Fibroblast of lung (primary cell): Measurements from ENCODE around the gene USP32.
"Not testable (repeated sequence)": the region's sequence is repeated elsewhere in the genome, so short reads cannot be mapped to it uniquely, and the experiment has no call there.

Source experiments
- EZH2 ChIP-seq: IDR thresholded peaks from 2 replicates; pipeline ENCODE4 v1.5.1; 2012; ENCODE audit warnings: low read length, control low read depth, mild to moderate bottlenecking; ENCODE audit errors: missing control alignments
- TF ChIP-seq, protein P1 (sequence below), 2 donors: IDR thresholded peaks in 1 of 2; conservative IDR thresholded peaks in 1 of 2; 1 replicate in 1 of 2; 2 replicates in 1 of 2; pipeline ENCODE4 v1.5.1; 2011 to 2012; ENCODE audit warnings: low read length in 2 of 2, control low read depth in 1 of 2, inconsistent platforms in 1 of 2, low read depth in 1 of 2, mild to moderate bottlenecking in 1 of 2

DNA sequence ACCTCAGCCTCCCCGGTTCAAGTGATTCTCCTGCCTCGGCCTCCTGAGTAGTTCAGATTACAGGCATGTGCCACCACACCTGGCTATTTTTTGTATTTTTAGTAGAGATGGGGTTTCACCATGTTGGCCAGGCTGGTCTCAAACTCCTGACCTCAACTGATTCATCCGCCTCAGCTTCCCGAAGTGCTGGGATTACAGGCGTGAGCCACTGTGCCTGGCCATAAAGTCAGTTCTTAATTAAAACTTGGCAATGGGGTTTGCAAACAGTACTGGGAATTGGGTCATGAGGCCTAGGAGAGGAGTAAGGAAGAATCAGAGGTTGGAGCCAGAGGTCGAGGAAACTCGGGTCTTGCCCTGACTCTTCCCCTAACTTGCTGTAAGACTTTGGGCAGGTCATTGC lies 38.6 kb upstream of the USP32 start:
- TF ChIP-seq, protein P1, sequence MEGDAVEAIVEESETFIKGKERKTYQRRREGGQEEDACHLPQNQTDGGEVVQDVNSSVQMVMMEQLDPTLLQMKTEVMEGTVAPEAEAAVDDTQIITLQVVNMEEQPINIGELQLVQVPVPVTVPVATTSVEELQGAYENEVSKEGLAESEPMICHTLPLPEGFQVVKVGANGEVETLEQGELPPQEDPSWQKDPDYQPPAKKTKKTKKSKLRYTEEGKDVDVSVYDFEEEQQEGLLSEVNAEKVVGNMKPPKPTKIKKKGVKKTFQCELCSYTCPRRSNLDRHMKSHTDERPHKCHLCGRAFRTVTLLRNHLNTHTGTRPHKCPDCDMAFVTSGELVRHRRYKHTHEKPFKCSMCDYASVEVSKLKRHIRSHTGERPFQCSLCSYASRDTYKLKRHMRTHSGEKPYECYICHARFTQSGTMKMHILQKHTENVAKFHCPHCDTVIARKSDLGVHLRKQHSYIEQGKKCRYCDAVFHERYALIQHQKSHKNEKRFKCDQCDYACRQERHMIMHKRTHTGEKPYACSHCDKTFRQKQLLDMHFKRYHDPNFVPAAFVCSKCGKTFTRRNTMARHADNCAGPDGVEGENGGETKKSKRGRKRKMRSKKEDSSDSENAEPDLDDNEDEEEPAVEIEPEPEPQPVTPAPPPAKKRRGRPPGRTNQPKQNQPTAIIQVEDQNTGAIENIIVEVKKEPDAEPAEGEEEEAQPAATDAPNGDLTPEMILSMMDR (conservative IDR thresholded peaks at IDR 0.05 in 1 of 2, IDR thresholded peaks at IDR 0.05 in 1 of 2; ENCODE audit: low read depth in 1 of 2, low read length in 2 of 2), result not testable (repeated sequence)
- not testable (repeated sequence) for TF ChIP-seq EZH2
